GM13976 (cell line): ENCODE measurements around the gene C11orf71.

Source experiments
- DNase-seq: peaks from one replicate; pipeline ENCODE4 v3.0.0; 2012; ENCODE audit warnings: low spot score
- in situ Hi-C: fragments of 300-500 bp; cut with MboI; formaldehyde crosslinking; loops from one replicate; pipeline ENCODE4 v1.12.0; 2022; ENCODE audit warnings: low sequenced_read_pairs, mixed read lengths, inconsistent platforms; ENCODE audit not compliant: unreplicated experiment
- TF ChIP-seq, protein P1 (sequence below): IDR thresholded peaks from 2 replicates; pipeline ENCODE4 v1.5.1; 2012; ENCODE audit warnings: borderline replicate concordance, mild to moderate bottlenecking; ENCODE audit not compliant: insufficient read depth; ENCODE audit errors: extremely low read depth, missing control alignments, control extremely low read depth

The C11orf71 gene

DNA sequence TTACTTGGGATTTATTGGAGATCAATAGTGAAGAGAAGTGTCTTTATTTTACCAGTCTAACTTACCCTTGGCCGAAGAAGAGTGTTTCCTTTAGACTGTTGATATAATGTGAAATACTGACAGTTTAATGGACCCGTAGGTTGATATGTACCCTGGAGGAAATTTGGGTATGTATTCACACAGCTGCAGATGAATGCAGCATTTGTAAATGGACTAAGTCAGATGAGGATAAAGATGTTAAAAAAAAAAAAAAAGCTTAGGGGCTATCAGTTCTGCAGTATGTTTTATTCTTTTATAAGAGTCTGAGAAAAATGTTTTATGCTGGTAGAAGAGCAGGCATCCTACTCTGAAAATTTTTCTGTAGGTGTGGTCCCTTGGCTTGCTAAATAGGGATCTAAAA is 41.6 kb upstream of the C11orf71 start:
- TF ChIP-seq, protein P1, sequence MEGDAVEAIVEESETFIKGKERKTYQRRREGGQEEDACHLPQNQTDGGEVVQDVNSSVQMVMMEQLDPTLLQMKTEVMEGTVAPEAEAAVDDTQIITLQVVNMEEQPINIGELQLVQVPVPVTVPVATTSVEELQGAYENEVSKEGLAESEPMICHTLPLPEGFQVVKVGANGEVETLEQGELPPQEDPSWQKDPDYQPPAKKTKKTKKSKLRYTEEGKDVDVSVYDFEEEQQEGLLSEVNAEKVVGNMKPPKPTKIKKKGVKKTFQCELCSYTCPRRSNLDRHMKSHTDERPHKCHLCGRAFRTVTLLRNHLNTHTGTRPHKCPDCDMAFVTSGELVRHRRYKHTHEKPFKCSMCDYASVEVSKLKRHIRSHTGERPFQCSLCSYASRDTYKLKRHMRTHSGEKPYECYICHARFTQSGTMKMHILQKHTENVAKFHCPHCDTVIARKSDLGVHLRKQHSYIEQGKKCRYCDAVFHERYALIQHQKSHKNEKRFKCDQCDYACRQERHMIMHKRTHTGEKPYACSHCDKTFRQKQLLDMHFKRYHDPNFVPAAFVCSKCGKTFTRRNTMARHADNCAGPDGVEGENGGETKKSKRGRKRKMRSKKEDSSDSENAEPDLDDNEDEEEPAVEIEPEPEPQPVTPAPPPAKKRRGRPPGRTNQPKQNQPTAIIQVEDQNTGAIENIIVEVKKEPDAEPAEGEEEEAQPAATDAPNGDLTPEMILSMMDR: no peak
- DNase-seq: no peak
- in situ Hi-C loops: no loop called here

GRCh38 chr11:114440971-114441763 is 40.9 kb upstream of the C11orf71 start:
- in situ Hi-C loops: no loop called here
- TF ChIP-seq, protein P1: no peak
- DNase-seq: no peak

DNA sequence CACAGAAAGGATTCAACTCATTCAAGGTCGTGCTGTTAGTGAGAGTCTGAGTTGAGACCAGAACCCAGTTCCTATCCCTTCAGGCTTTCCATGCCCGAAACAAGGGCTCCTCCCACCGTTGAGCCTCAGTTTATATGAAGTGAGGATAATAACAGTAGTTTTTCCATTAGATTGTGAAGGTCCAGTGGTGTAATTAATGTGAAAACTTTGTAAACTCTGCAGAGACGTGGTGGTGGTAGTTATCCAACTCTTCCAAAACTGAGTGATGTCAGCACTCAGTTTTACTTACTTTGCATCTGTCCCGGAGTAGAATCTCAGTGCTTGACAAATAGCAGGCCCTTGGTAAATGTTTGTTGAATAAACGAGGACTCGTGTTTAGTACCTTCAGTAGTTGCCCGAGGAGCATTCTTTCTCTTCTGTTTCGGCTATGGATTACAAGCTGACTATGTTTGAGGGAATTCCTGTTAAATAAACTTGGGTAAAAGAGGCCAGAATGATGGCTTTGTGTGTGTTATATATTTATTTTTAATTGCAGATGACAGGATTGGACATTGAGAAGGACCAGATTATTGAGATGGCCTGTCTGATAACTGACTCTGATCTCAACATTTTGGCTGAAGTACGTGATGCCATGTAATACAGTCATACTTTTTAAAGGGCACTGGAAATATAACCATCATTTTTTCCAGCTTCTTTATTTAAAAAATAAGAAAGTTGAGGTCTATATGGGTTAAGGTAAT is 40.0 kb upstream of the C11orf71 start:
- TF ChIP-seq, protein P1: no peak
- DNase-seq: no peak
- in situ Hi-C loops: no loop called here

GRCh38 chr11:114439229-114440120 is 39.2 kb upstream of the C11orf71 start, which contains the start of gene REXO2:
Gene REXO2, plus strand, starts transcription at chr11:114439467. Its CDS starts 62 bp downstream, at chr11:114439529.
- DNase-seq: peak; percentile 95
- in situ Hi-C loops: no loop called here
- TF ChIP-seq, protein P1: peak; percentile 23

GRCh38 chr11:114438303-114438702 is 38.0 kb upstream of the C11orf71 start:
- DNase-seq: no peak
- TF ChIP-seq, protein P1: no peak
- in situ Hi-C loops: no loop called here

DNA sequence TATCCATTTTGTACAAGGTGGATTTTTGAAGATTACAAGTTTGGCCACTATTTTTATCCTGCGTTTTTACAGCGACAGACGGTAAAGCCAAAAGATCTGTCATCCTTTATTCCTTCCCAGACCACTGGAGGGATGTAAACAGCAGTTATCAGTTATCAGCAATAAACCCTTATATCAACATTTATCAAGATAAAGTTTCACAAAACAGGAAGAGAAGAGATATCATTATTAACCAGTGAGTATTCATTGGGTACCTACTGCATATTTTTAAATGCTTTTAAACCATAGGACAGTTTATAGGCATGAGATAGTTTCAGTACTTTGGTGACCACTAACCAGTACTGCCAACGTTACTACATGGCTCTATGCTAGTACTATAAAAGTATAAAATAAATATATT is 33.1 kb upstream of the C11orf71 start:
- in situ Hi-C loops: no loop called here
- TF ChIP-seq, protein P1: no peak
- no peak for DNase-seq
